SU-DHL-6 (cell line): ENCODE data around the gene BTBD2.

Experiments used
- EZH2phosphoT487 ChIP-seq: fragments of 200-600 bp; sonication (generic), shearing (Covaris generic); conservative IDR thresholded peaks from 2 replicates; pipeline ENCODE4 v1.6.1; 2018; ENCODE audit warnings: mild to moderate bottlenecking, antibody characterized with exemption, low read length, moderate library complexity, mixed read lengths
- TF ChIP-seq, protein P1 (sequence below): fragments of 200-600 bp; sonication (generic); IDR thresholded peaks from one replicate; pipeline ENCODE4 v1.5.1; 2017; ENCODE audit warnings: antibody characterized with exemption, mild to moderate bottlenecking, low read length, moderate library complexity; ENCODE audit not compliant: insufficient read depth, poor library complexity, severe bottlenecking

DNA sequence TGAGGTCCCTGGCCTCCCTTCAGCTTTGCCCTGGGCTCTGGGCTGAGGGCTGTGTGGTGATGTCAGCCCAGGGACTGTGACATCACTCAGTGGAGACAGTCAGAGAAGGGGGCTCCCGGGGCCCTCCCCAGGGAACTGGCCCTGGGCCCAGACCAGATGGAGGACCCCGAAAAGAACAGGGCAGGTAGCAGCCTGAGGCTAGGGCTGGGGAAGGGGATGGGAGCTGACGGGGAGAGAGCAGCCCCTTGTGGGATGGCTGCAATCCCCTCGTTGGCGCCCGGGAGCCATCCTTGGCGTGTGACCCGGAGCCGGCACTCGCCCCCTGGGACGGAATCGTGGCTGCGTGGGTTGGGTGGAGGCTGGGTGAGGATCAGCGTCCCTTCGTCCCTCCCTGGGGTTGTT lies 61.0 kb downstream of the BTBD2 start:
- TF ChIP-seq, protein P1, sequence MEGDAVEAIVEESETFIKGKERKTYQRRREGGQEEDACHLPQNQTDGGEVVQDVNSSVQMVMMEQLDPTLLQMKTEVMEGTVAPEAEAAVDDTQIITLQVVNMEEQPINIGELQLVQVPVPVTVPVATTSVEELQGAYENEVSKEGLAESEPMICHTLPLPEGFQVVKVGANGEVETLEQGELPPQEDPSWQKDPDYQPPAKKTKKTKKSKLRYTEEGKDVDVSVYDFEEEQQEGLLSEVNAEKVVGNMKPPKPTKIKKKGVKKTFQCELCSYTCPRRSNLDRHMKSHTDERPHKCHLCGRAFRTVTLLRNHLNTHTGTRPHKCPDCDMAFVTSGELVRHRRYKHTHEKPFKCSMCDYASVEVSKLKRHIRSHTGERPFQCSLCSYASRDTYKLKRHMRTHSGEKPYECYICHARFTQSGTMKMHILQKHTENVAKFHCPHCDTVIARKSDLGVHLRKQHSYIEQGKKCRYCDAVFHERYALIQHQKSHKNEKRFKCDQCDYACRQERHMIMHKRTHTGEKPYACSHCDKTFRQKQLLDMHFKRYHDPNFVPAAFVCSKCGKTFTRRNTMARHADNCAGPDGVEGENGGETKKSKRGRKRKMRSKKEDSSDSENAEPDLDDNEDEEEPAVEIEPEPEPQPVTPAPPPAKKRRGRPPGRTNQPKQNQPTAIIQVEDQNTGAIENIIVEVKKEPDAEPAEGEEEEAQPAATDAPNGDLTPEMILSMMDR: no peak
- no peak for TF ChIP-seq EZH2phosphoT487
